Endothelial cell of umbilical vein (primary cell): ENCODE data around the gene KCNJ4. TPM values are rescaled to one million over a fixed set of nuclear protein-coding genes. Genes with fewer than 3 reads are reported as not detected.

Source experiments
- BruUV-seq: library from RNA; stranded (reverse); fragments of 400-500 nt; replicated peaks from 2 replicates; lab custom pipeline; 2021; lab: Mats Ljungman, UMichigan
- CTCF ChIA-PET: fragments of 300-600, 350-600 bp; sonication (Branson Sonifier 250); formaldehyde crosslinking; loops from one replicate; lab custom pipeline; 2021; ENCODE audit warnings: antibody characterized with exemption, inconsistent platforms; lab: Charles Lee
- POLR2A ChIA-PET: fragments of 300-600, 350-600 bp; sonication (Branson Sonifier 250); formaldehyde crosslinking; loops from one replicate; lab custom pipeline; 2021; ENCODE audit warnings: antibody characterized with exemption, inconsistent platforms; lab: Charles Lee
- DNase-seq: peaks from one replicate; pipeline ENCODE4 v3.0.0-alpha.2; 2011; ENCODE audit warnings: low read depth, low spot score
- FAIRE-seq: peaks from 2 replicates; lab custom pipeline; 2011; peaks lifted over from hg19 to GRCh38; lab: Jason Lieb, UNC
- H2AFZ ChIP-seq: 2 replicates; pipeline ENCODE4 v1.6.0; 2012; ENCODE audit warnings: low read depth, low read length, control low read depth, inconsistent platforms
- H3K27ac ChIP-seq: 2 replicates; pipeline ENCODE4 v1.5.1; 2011; ENCODE audit warnings: low read depth, mild to moderate bottlenecking, control low read depth, low read length, moderate library complexity; ENCODE audit not compliant: insufficient read depth
- H3K27me3 ChIP-seq, 2 experiments: 2 replicates each; pipeline versions ENCODE4 v1.6.0 to v1.6.1; 2011; ENCODE audit warnings: low read length in 2 of 2, mixed read lengths in 1 of 2; ENCODE audit not compliant: control insufficient read depth in 2 of 2, insufficient read depth in 2 of 2
- H3K36me3 ChIP-seq, 2 experiments: 2 replicates in 1 of 2; 3 replicates in 1 of 2; pipeline ENCODE4 v1.5.1; 2011; ENCODE audit warnings: low read length in 2 of 2, mild to moderate bottlenecking in 1 of 2, moderate library complexity in 1 of 2; ENCODE audit not compliant: control insufficient read depth in 2 of 2, insufficient read depth in 2 of 2; ENCODE audit errors: extremely low read depth in 1 of 2
- H3K4me1 ChIP-seq: 3 replicates; pipeline ENCODE4 v1.5.1; 2011; ENCODE audit warnings: mild to moderate bottlenecking, low read length; ENCODE audit not compliant: control insufficient read depth, insufficient read depth; ENCODE audit errors: extremely low read depth
- H3K4me2 ChIP-seq: 2 replicates; pipeline ENCODE4 v1.6.1; 2011; ENCODE audit warnings: low read length, control low read depth, mixed read lengths; ENCODE audit not compliant: insufficient read depth
- H3K4me3 ChIP-seq, 3 experiments: fragments of 200-600 bp in 1 of 3; sonication (generic), shearing (Covaris generic) in 1 of 3; replicated peaks in 1 of 3; 2 replicates each; pipeline ENCODE4 v1.5.1; 2011 to 2016; ENCODE audit warnings: control low read depth in 3 of 3, low read length in 3 of 3, mild to moderate bottlenecking in 2 of 3, inconsistent platforms in 1 of 3, low read depth in 1 of 3, moderate library complexity in 1 of 3; ENCODE audit not compliant: insufficient read depth in 1 of 3
- H3K79me2 ChIP-seq: 2 replicates; pipeline ENCODE4 v1.6.0; 2012; ENCODE audit warnings: low read length, inconsistent platforms; ENCODE audit not compliant: control insufficient read depth, insufficient read depth
- H3K9ac ChIP-seq: replicated peaks from 2 replicates; pipeline ENCODE3; 2011; ENCODE audit warnings: low read length, control low read depth; ENCODE audit not compliant: insufficient read depth; ENCODE audit errors: extremely low read depth
- H3K9me1 ChIP-seq: replicated peaks from 3 replicates; pipeline ENCODE4 v1.6.0; 2011; ENCODE audit warnings: mild to moderate bottlenecking, low read length; ENCODE audit not compliant: control insufficient read depth, insufficient read depth; ENCODE audit errors: extremely low read depth
- H3K9me3 ChIP-seq: replicated peaks from 2 replicates; pipeline ENCODE4 v1.5.1; 2012; ENCODE audit warnings: low read length, inconsistent platforms; ENCODE audit not compliant: control insufficient read depth, insufficient read depth
- H4K20me1 ChIP-seq: replicated peaks from 2 replicates; pipeline ENCODE3; 2011; ENCODE audit warnings: mild to moderate bottlenecking, low read length; ENCODE audit not compliant: control insufficient read depth, insufficient read depth; ENCODE audit errors: extremely low read depth
- CTCF ChIP-seq, 2 donors: IDR thresholded peaks; 1 replicate in 1 of 2; 2 replicates in 1 of 2; pipeline ENCODE4 v1.5.1; 2011; ENCODE audit warnings: low read length in 2 of 2, mild to moderate bottlenecking in 2 of 2, moderate library complexity in 2 of 2, control low read depth in 1 of 2, inconsistent platforms in 1 of 2, low read depth in 1 of 2; ENCODE audit not compliant: insufficient read depth in 1 of 2; ENCODE audit errors: extremely low read depth in 1 of 2
- EZH2 ChIP-seq: IDR thresholded peaks from 2 replicates; pipeline ENCODE4 v1.6.1; 2012; ENCODE audit warnings: borderline replicate concordance, low read depth, mild to moderate bottlenecking, moderate library complexity, low read length, inconsistent platforms; ENCODE audit not compliant: severe bottlenecking
- FOS ChIP-seq: IDR thresholded peaks from 2 replicates; pipeline ENCODE4 v1.6.1; 2011; ENCODE audit warnings: mild to moderate bottlenecking, low read length, moderate library complexity, borderline replicate concordance; ENCODE audit not compliant: insufficient read depth
- GATA2 ChIP-seq: IDR thresholded peaks from 2 replicates; pipeline ENCODE4 v1.7.0; 2011; ENCODE audit warnings: low read depth, mild to moderate bottlenecking, moderate library complexity, mixed read lengths, low read length; ENCODE audit not compliant: insufficient read length, insufficient read depth
- JUN ChIP-seq: IDR thresholded peaks from 2 replicates; pipeline ENCODE4 v1.6.1; 2011; ENCODE audit warnings: borderline replicate concordance, low read depth; ENCODE audit not compliant: insufficient read length, insufficient read depth
- MAX ChIP-seq: IDR thresholded peaks from 2 replicates; pipeline ENCODE4 v1.6.1; 2011; ENCODE audit not compliant: insufficient read depth, insufficient read length
- MYC ChIP-seq: IDR thresholded peaks from one replicate; pipeline ENCODE4 v1.6.1; 2011; ENCODE audit warnings: mild to moderate bottlenecking, low read depth, low read length
- POLR2A ChIP-seq: IDR thresholded peaks from 2 replicates; pipeline ENCODE4 v1.6.1; 2012; ENCODE audit warnings: low read depth, mild to moderate bottlenecking, control low read depth, low read length
- POLR2AphosphoS5 ChIP-seq: IDR thresholded peaks from 2 replicates; pipeline ENCODE4 v1.6.1; 2012; ENCODE audit warnings: low read depth, mild to moderate bottlenecking, control low read depth, low read length, moderate library complexity; ENCODE audit not compliant: insufficient read depth
- dilution Hi-C: fragments of 300-500 bp; cut with MboI; formaldehyde crosslinking; loops from one replicate; pipeline ENCODE4 v1.15.0; 2019; ENCODE audit warnings: low sequenced_read_pairs; ENCODE audit not compliant: extremely low pct_ligation_motif_present
- intact Hi-C: fragments of 100-400 bp; cut with micrococcal nuclease; formaldehyde crosslinking; loops from one replicate; pipeline ENCODE4 v1.10.0; 2022
- polyA plus RNA-seq, 4 experiments: library from polyadenylated mRNA; depleted of rRNA in 3 of 4; stranded (reverse) in 3 of 4; unstranded in 1 of 4; fragments of >200 nt; gene quantifications; 2 replicates each; pipeline versions ENCODE4 v1.2.1 to v1.2.3, GENCODE V29; 2011 to 2012; ENCODE audit warnings: missing spikeins in 1 of 4
- total RNA-seq: library from RNA; stranded (reverse); gene quantifications from 2 replicates; pipeline ENCODE4 v1.2.3, GENCODE V29; 2021

KCNJ4 gene
- total and polyA plus RNA-seq, 2 donors (not counting 3 experiments of a cell fraction or from before 2014, with no cell fraction given): not detected

GRCh38 chr22:38443628-38444521 lies 11.1 kb downstream of the KCNJ4 start:
- no peak for FAIRE-seq
- no peak overlapping the region for H2AFZ ChIP-seq
- no peaks in the 10 kb centered on the region for H3K9me3 ChIP-seq
- BruUV-seq: no TSS peak
- no peak overlapping the region for H3K9ac ChIP-seq
- dilution Hi-C loops: no loop called here
- no peak overlapping the region for H3K4me3 ChIP-seq
- H3K9me1 ChIP-seq: no peaks in the 10 kb centered on the region
- ChIA-PET CTCF (interaction anchor here (1.5 kb wide), 1 partner anchor 9 kb away, joined by 4 read pairs; no protein-coding TSS in a partner anchor), POLR2A (no interaction called here)
- no peak for DNase-seq
- H3K4me1 ChIP-seq: no peaks in the 10 kb centered on the region
- no peaks in the 10 kb centered on the region for H4K20me1 ChIP-seq
- H3K27me3 ChIP-seq: peaks cover 4% of the 10 kb centered on the region in 2 experiments
- H3K36me3 ChIP-seq: no peaks in the 10 kb centered on the region
- no peak overlapping the region for H3K27ac ChIP-seq
- no peak for TF ChIP-seq MYC
- TF ChIP-seq FOS: no peak
- TF ChIP-seq EZH2: no peak
- no peak for TF ChIP-seq CTCF (IDR thresholded peaks at IDR 0.05; ENCODE audit: extremely low read depth in 1 of 2, insufficient read depth in 1 of 2, low read depth in 1 of 2, low read length in 2 of 2)
- TF ChIP-seq JUN: no peak
- no peak for TF ChIP-seq MAX
- no peak for TF ChIP-seq POLR2A
- TF ChIP-seq POLR2AphosphoS5: no peak
- no peak for TF ChIP-seq GATA2
- no peaks in the 10 kb centered on the region for H3K79me2 ChIP-seq
- intact Hi-C loops: no loop called here
- no peak overlapping the region for H3K4me2 ChIP-seq
